GM19438 (cell line): Measurements from ENCODE around the gene NRG3.

ENCODE experiments used
- ATAC-seq: cut with Tn5 transposase; IDR thresholded peaks from one replicate; pipeline ENCODE4 v1.9.1; 2021; ENCODE audit warnings: low read depth; ENCODE audit not compliant: unreplicated experiment

The NRG3 gene

GRCh38 chr10:82194419-82194818 is 319.4 kb downstream of the NRG3 start:
- no peak for ATAC-seq

- ATAC-seq, result no peak
These were observed 331.8 kb downstream of the NRG3 start for GRCh38 chr10:82206831-82207230.

- ATAC-seq, result no peak
These were observed 333.7 kb downstream of the NRG3 start for GRCh38 chr10:82208726-82209125.

GRCh38 chr10:82210331-82210730 is 335.3 kb downstream of the NRG3 start:
- no peak for ATAC-seq

GRCh38 chr10:82211346-82211745 is 336.4 kb downstream of the NRG3 start:
- ATAC-seq, result no peak

GRCh38 chr10:82212753-82213152 is 337.8 kb downstream of the NRG3 start:
- ATAC-seq, result no peak

- ATAC-seq, result no peak
These were observed 338.8 kb downstream of the NRG3 start for GRCh38 chr10:82213784-82214183.

GRCh38 chr10:82221056-82221455 is 346.1 kb downstream of the NRG3 start:
- no peak for ATAC-seq

GRCh38 chr10:82221601-82222149 is 346.7 kb downstream of the NRG3 start:
- no peak for ATAC-seq

- no peak for ATAC-seq
These were observed 353.7 kb downstream of the NRG3 start for GRCh38 chr10:82228701-82229100.

GRCh38 chr10:82234173-82234572 is 359.2 kb downstream of the NRG3 start:
- no peak for ATAC-seq

GRCh38 chr10:82236084-82236731 is 361.2 kb downstream of the NRG3 start:
- ATAC-seq, result no peak

- no peak for ATAC-seq
These were observed 363.3 kb downstream of the NRG3 start for GRCh38 chr10:82238291-82238690.

- ATAC-seq, result no peak
These were observed 365.4 kb downstream of the NRG3 start for GRCh38 chr10:82240408-82240807.

GRCh38 chr10:82242778-82243177 is 367.8 kb downstream of the NRG3 start:
- ATAC-seq, result no peak

GRCh38 chr10:82245157-82245556 is 370.2 kb downstream of the NRG3 start:
- ATAC-seq, result no peak

- ATAC-seq, result no peak
These were observed 371.0 kb downstream of the NRG3 start for GRCh38 chr10:82245906-82246560.

- ATAC-seq, result no peak
These were observed 374.1 kb downstream of the NRG3 start for GRCh38 chr10:82249141-82249540.

- ATAC-seq, result no peak
These were observed 376.4 kb downstream of the NRG3 start for GRCh38 chr10:82251222-82251906.

- no peak for ATAC-seq
These were observed 377.1 kb downstream of the NRG3 start for GRCh38 chr10:82252081-82252480.

GRCh38 chr10:82254237-82254636 is 379.2 kb downstream of the NRG3 start:
- ATAC-seq, result no peak

GRCh38 chr10:82256275-82256674 is 381.3 kb downstream of the NRG3 start:
- ATAC-seq, result no peak
